Lung (tissue), 12 donors: Measurements from ENCODE around the gene SLC7A9. TPM values are rescaled to one million over a fixed set of nuclear protein-coding genes. Genes with fewer than 3 reads are reported as not detected.

Experiments
- ATAC-seq: fragments of 200-7000 bp; cut with Tn5 transposase; one replicate; pipeline ENCODE4 v1.9.1; 2020; ENCODE audit warnings: moderate number of reproducible peaks; ENCODE audit not compliant: insufficient read depth, low FRiP score
- DNase-seq, 3 donors: peaks; one replicate each; pipeline ENCODE4 v3.0.0-alpha.2; 2013 to 2017
- H3K27ac ChIP-seq, 2 donors: one replicate each; pipeline ENCODE4 v1.5.1; 2013; ENCODE audit warnings: mild to moderate bottlenecking in 2 of 2, moderate library complexity in 2 of 2, control low read depth in 1 of 2, inconsistent platforms in 1 of 2, low read depth in 1 of 2, low read length in 1 of 2
- H3K27me3 ChIP-seq, 3 donors: one replicate each; pipeline ENCODE4 v1.5.1; 2013; ENCODE audit warnings: low read length in 2 of 3; ENCODE audit not compliant: control insufficient read depth in 3 of 3, insufficient read depth in 3 of 3
- H3K36me3 ChIP-seq, 4 donors: one replicate each; pipeline ENCODE4 v1.5.1; 2013; ENCODE audit warnings: low read length in 4 of 4, mild to moderate bottlenecking in 1 of 4, moderate library complexity in 1 of 4; ENCODE audit not compliant: control insufficient read depth in 4 of 4, insufficient read depth in 4 of 4
- H3K4me1 ChIP-seq, 5 donors: one replicate each; pipeline ENCODE4 v1.5.1; 2013; ENCODE audit warnings: low read length in 5 of 5, mild to moderate bottlenecking in 2 of 5, moderate library complexity in 1 of 5; ENCODE audit not compliant: control insufficient read depth in 5 of 5, insufficient read depth in 5 of 5
- H3K4me3 ChIP-seq: one replicate; pipeline ENCODE4 v1.5.1; 2013; ENCODE audit warnings: mild to moderate bottlenecking, control low read depth, moderate library complexity
- H3K9ac ChIP-seq, 2 donors: one replicate each; pipeline ENCODE4 v1.5.1; 2013; ENCODE audit warnings: low read length in 2 of 2, control low read depth in 1 of 2; ENCODE audit not compliant: insufficient read depth in 1 of 2
- H3K9me3 ChIP-seq, 4 donors: one replicate each; pipeline ENCODE4 v1.5.1; 2013; ENCODE audit warnings: low read length in 3 of 4, mild to moderate bottlenecking in 1 of 4, moderate library complexity in 1 of 4; ENCODE audit not compliant: control insufficient read depth in 4 of 4, insufficient read depth in 3 of 4
- CTCF ChIP-seq: IDR thresholded peaks from 2 replicates; pipeline ENCODE4 v1.5.1; 2012; ENCODE audit warnings: mild to moderate bottlenecking; ENCODE audit errors: control extremely low read depth, extremely low read depth
- WGBS, 2 donors: extraction: QIAGEN DNeasy Blood & Tissue Kit; methylation state at CpG; one replicate each; pipeline ENCODE4 v1.1.7; 2013; 5-methylcytosine and 5-hydroxymethylcytosine counted together
- polyA plus RNA-seq, 2 donors: library from polyadenylated mRNA; stranded (reverse); fragments of 200-250 nt; gene quantifications; one replicate each; pipeline ENCODE4 v1.2.1, GENCODE V29; 2013
- total RNA-seq, 2 donors: library from RNA; depleted of rRNA in 1 of 2; stranded (reverse); fragments of >200 nt in 1 of 2; gene quantifications; one replicate each; pipeline ENCODE4 v1.2.1, GENCODE V29; 2014 to 2021
- donor health status: control.
- donor health status: control.
- donor health status: Bipolar disorder and iron deficiency.
- donor health status: healthy.
- donor health status: DM: yes; HTN: yes; CAD: no.

The SLC7A9 gene
- total and polyA plus RNA-seq, 4 donors: 0.06 to 0.37 (median 0.28) TPM

DNA sequence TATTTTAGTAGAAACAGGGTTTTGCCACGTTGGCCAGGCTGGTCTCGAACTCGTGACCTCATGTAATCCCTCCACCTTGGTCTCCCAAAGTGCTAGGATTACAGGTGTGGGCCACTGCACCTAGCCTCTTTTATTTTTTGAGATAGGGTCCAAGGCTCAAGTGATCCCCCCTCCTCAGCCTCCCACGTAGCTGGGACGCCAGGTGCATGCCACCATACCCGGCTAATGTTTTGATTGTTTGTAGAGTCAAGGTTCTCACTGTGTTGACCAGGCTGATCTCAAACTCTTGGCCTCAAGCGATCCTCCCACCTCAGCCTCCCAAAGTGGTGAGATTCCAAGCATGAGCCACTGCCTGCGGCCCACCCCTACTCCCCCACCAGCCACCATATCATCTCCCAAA is 6.3 kb downstream of the SLC7A9 start:
- no peak overlapping the region for H3K4me3 ChIP-seq
- ATAC-seq: no peak
- no peak for DNase-seq
- H3K4me1 ChIP-seq: no peaks in the 10 kb centered on the region
- no peak overlapping the region for H3K9ac ChIP-seq
- no peaks in the 10 kb centered on the region for H3K36me3 ChIP-seq
- WGBS, 2 donors: 96 to 97% methylated on average over 8 of the region's 8 CpGs
- H3K9me3 ChIP-seq: no peaks in the 10 kb centered on the region
- no peaks in the 10 kb centered on the region for H3K27me3 ChIP-seq
- no peak overlapping the region for H3K27ac ChIP-seq
- no peak for TF ChIP-seq CTCF

DNA sequence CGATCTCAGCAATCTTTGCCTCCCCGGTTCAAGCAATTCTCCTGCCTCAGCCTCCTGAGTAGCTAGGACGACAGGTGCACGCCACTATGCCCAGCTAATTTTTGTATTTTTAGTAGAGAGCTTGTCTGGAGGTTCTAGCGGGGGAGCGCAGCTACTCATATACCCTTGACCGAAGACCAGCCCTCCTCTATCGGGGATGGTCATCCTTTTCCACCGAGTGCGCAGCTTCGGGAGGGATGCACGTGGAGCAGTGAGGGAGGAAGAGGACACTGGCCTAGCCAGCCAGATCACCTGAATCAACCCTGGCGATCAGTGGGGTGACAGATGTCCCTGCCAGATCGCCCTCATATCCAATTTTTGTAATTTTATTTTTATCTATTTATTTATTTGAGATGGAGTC is 6.8 kb downstream of the SLC7A9 start:
- TF ChIP-seq CTCF: no peak
- Histone ChIP-seq H3K27ac (no peak overlapping the region), H3K4me1 (no peaks in the 10 kb centered on the region), H3K4me3 (no peak overlapping the region), H3K27me3 (no peaks in the 10 kb centered on the region), H3K9ac (no peak overlapping the region), H3K36me3 (no peaks in the 10 kb centered on the region), H3K9me3 (no peaks in the 10 kb centered on the region)
- WGBS, 2 donors: 95 to 96% methylated on average over 14 of the region's 14 CpGs
- no peak for ATAC-seq
- DNase-seq: no peak

DNA sequence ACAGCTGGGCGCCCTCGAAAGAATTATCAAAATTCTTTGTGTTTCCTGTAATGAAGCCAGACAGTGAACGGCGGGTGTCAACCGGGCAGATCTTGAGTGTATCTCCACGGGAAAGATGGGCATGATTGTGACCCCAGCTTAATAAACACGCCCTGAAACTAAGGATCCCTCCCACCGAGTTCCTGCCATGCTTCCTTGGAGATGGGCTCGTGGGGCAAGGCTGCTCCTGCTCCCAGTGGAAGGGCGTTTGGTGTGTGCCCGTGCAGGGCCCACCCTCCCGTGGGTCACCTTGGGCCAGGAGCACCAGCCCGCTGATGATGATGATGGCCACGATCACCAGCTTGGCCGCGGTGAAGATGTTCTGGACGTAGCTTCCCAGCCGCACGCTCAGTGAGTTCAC is 7.4 kb downstream of the SLC7A9 start:
- Histone ChIP-seq H3K4me3 (no peak overlapping the region), H3K27ac (no peak overlapping the region), H3K27me3 (no peaks in the 10 kb centered on the region), H3K36me3 (no peaks in the 10 kb centered on the region), H3K9ac (no peak overlapping the region), H3K4me1 (no peaks in the 10 kb centered on the region), H3K9me3 (no peaks in the 10 kb centered on the region)
- DNase-seq: no peak
- WGBS, 2 donors: 91 to 92% methylated on average over 19 of the region's 19 CpGs
- ATAC-seq: no peak
- TF ChIP-seq CTCF: no peak

DNA sequence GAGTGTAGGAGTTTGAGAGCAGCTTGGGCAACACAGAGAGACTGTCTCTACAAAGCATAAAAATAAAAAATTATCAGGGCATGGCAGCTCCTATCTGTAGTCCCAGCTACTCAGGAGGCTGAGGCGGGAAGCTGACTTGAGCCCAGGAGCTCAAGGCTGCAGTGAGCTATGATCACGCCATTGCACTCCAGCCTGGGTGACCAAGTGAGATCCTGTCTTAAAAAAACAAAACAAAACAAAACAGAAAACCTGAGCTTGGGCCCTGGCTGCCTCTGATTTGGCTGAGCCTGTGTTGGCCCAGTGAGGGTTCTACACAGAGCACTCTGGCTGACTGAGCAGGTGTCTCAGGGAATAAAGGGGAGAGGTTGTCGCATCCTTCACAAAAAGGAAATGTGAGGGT is 8.0 kb downstream of the SLC7A9 start:
- Histone ChIP-seq H3K9ac (no peak overlapping the region), H3K36me3 (no peaks in the 10 kb centered on the region), H3K27me3 (no peaks in the 10 kb centered on the region), H3K9me3 (no peaks in the 10 kb centered on the region), H3K27ac (no peak overlapping the region), H3K4me1 (no peaks in the 10 kb centered on the region), H3K4me3 (no peak overlapping the region)
- DNase-seq (no peak), ATAC-seq (no peak)
- WGBS, 2 donors: 98 to 100% methylated on average over 3 of the region's 3 CpGs
- no peak for TF ChIP-seq CTCF
